GM23248 (cell line): ENCODE data around the gene MDGA2.

Experiments
- EZH2 ChIP-seq: fragments of 200-600 bp; sonication (generic); IDR thresholded peaks from 2 replicates; pipeline ENCODE4 v1.6.1; 2018; ENCODE audit warnings: antibody characterized with exemption, mild to moderate bottlenecking; ENCODE audit not compliant: insufficient read depth, poor library complexity, severe bottlenecking
- EZH2phosphoT487 ChIP-seq: fragments of 200-600 bp; sonication (generic); IDR thresholded peaks from 2 replicates; pipeline ENCODE4 v1.6.1; 2018; ENCODE audit warnings: antibody characterized with exemption, moderate library complexity, mild to moderate bottlenecking, low read depth; ENCODE audit not compliant: insufficient read depth

GRCh38 chr14:47524524-47524923 is 150.9 kb downstream of the MDGA2 start:
- no peak for TF ChIP-seq EZH2phosphoT487
- TF ChIP-seq EZH2 = no peak
